Mesothelial cell of epicardium (in vitro differentiated cells): Measurements from ENCODE around the gene CLK4. TPM values are rescaled to one million over a fixed set of nuclear protein-coding genes. Genes with fewer than 3 reads are reported as not detected.

ENCODE experiments used
- DNase-seq, 2 experiments: peaks; one replicate each; pipeline ENCODE4 v3.0.0; 2021; ENCODE audit warnings: low spot score in 2 of 2; ENCODE audit not compliant: unreplicated experiment in 2 of 2
- H3K27ac Mint-ChIP-seq: 2 replicates; pipeline ENCODE4 v1.8.0; 2021; ENCODE audit warnings: mixed read lengths
- H3K27me3 Mint-ChIP-seq: 2 replicates; pipeline ENCODE4 v1.8.0; 2021; ENCODE audit warnings: low read depth, mixed read lengths
- H3K36me3 Mint-ChIP-seq: 2 replicates; pipeline ENCODE4 v1.8.0; 2021; ENCODE audit warnings: mixed read lengths
- H3K4me1 Mint-ChIP-seq: 2 replicates; pipeline ENCODE4 v1.8.0; 2021; ENCODE audit warnings: mixed read lengths
- H3K4me3 Mint-ChIP-seq: 2 replicates; pipeline ENCODE4 v1.8.0; 2021; ENCODE audit warnings: mild to moderate bottlenecking, moderate library complexity, mixed read lengths
- H3K9me3 Mint-ChIP-seq: 2 replicates; pipeline ENCODE4 v1.8.0; 2021; ENCODE audit warnings: mixed read lengths
- total RNA-seq: library from RNA; stranded (reverse); gene quantifications from 3 replicates; pipeline ENCODE4 v1.2.1, GENCODE V29; 2021
- TF ChIP-seq, protein P1 (sequence below): fragments of 200-600 bp; sonication (generic); IDR thresholded peaks from one replicate; pipeline ENCODE4 v1.5.0; 2021; ENCODE audit warnings: antibody characterized with exemption; ENCODE audit not compliant: unreplicated experiment

CLK4 gene
- total RNA-seq, 1 donor from 2014 or later, result 42.1 TPM

- H3K27me3 Mint-ChIP-seq, result peaks cover 43% of the 10 kb centered on the region
- H3K4me3 Mint-ChIP-seq, result no peak overlapping the region
These were observed 43.6 kb downstream of the CLK4 start for GRCh38 chr5:178583279-178583678.

GRCh38 chr5:178582291-178582690 is 44.6 kb downstream of the CLK4 start:
- Mint-ChIP-seq H3K27ac (no peak overlapping the region), H3K27me3 (peaks cover 40% of the 10 kb centered on the region), H3K4me1 (peaks cover 14% of the 10 kb centered on the region), H3K36me3 (no peaks in the 10 kb centered on the region), H3K9me3 (no peaks in the 10 kb centered on the region), H3K4me3 (no peak overlapping the region)
- TF ChIP-seq, protein P1, sequence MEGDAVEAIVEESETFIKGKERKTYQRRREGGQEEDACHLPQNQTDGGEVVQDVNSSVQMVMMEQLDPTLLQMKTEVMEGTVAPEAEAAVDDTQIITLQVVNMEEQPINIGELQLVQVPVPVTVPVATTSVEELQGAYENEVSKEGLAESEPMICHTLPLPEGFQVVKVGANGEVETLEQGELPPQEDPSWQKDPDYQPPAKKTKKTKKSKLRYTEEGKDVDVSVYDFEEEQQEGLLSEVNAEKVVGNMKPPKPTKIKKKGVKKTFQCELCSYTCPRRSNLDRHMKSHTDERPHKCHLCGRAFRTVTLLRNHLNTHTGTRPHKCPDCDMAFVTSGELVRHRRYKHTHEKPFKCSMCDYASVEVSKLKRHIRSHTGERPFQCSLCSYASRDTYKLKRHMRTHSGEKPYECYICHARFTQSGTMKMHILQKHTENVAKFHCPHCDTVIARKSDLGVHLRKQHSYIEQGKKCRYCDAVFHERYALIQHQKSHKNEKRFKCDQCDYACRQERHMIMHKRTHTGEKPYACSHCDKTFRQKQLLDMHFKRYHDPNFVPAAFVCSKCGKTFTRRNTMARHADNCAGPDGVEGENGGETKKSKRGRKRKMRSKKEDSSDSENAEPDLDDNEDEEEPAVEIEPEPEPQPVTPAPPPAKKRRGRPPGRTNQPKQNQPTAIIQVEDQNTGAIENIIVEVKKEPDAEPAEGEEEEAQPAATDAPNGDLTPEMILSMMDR, result no peak
- no peak for DNase-seq

More at GRCh38 chr5:178583279-178583678, 43.6 kb downstream of the CLK4 start:
- no peak for DNase-seq
- Mint-ChIP-seq H3K9me3 (no peaks in the 10 kb centered on the region), H3K4me1 (peaks cover 23% of the 10 kb centered on the region), H3K36me3 (no peaks in the 10 kb centered on the region), H3K27ac (no peak overlapping the region)
- TF ChIP-seq, protein P1, result no peak

DNA sequence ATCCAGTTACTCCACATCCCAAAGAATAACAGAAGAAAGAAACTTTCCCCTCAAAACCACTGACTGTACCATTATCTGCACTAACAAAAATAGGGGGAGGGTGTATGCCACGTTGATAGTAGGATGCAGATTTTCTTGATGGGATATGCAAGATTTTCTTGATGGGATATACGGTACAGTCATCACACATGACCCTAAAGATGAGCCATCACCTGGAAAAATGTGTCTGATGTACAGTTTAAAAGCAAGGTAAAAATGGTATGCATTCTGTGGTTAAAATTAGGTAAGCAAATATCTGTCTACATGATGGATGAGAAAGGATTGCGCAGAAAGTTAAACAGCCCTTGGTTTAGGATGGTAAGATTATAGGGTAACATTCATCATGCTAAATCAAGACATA is 45.2 kb downstream of the CLK4 start:
- Mint-ChIP-seq H3K4me1 (peaks cover 12% of the 10 kb centered on the region), H3K27me3 (peaks cover 41% of the 10 kb centered on the region), H3K27ac (no peak overlapping the region), H3K9me3 (no peaks in the 10 kb centered on the region), H3K36me3 (no peaks in the 10 kb centered on the region), H3K4me3 (no peak overlapping the region)
- TF ChIP-seq, protein P1, result no peak
- no peak for DNase-seq

DNA sequence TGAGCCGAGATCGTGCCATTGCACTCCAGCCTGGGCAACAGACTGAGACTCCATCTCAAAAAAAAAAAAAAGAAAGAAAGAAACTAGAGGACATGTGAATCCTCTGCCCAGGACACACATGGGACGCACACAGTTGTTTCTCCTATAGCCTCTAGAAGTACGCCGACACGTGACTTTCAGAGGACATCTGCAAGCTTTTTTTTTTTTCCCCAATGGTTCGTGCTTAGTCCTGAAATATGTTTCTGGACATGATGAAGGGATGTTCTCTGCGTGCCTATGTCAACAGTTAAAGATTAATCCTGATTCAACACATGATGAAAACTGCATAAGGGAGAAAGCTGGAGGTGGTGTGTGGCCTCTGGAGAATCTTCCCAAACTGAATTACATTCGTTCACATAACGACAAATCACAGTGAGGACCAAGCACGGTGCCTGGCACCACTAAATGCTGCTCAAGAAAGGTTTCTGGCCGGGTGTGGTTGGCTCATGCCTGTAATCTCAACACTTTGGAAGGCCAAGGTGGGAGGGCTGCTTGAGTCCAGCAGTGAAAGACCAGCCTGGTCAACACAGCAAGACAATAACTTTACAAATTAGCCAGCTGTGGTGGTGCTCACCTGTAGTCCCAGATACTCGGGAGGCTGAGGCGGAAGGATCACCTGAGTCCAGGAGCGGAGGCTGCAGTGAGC is 46.4 kb downstream of the CLK4 start:
- H3K4me1 Mint-ChIP-seq, result peaks cover 6% of the 10 kb centered on the region
- H3K4me3 Mint-ChIP-seq, result no peak overlapping the region
- no peak for DNase-seq

GRCh38 chr5:178577944-178578343 is 48.9 kb downstream of the CLK4 start:
- Mint-ChIP-seq H3K4me1 (peaks cover 6% of the 10 kb centered on the region), H3K4me3 (peak overlapping the region; percentile 11), H3K27me3 (peaks cover 67% of the 10 kb centered on the region), H3K9me3 (peaks cover 1% of the 10 kb centered on the region), H3K36me3 (peaks cover under 1% of the 10 kb centered on the region), H3K27ac (no peak overlapping the region)
- no peak for DNase-seq
- TF ChIP-seq, protein P1, result no peak

More for the DNA sequence above, 46.4 kb downstream of the CLK4 start:
- Mint-ChIP-seq H3K36me3 (no peaks in the 10 kb centered on the region), H3K27ac (no peak overlapping the region), H3K9me3 (no peaks in the 10 kb centered on the region), H3K27me3 (peaks cover 51% of the 10 kb centered on the region)
- TF ChIP-seq, protein P1, result no peak
